GM12878 (cell line): ENCODE results near the gene PIGM. TPM values are rescaled to one million over a fixed set of nuclear protein-coding genes. Genes with fewer than 3 reads are reported as not detected.

Experiments
- ATAC-seq: fragments of 200-7000 bp; cut with Tn5 transposase; 3 replicates; pipeline ENCODE4 v1.9.1; 2020; ENCODE audit warnings: mild to moderate bottlenecking, moderate library complexity
- BruUV-seq: library from RNA; stranded (reverse); fragments of 400-500 nt; replicated peaks from 2 replicates; lab custom pipeline; 2021; lab: Mats Ljungman, UMichigan
- CTCF ChIA-PET: fragments of 300-600 bp; sonication (Branson Sonifier 250); formaldehyde crosslinking; extraction: SDS; loops from one replicate; lab custom pipeline; 2021; ENCODE audit warnings: inconsistent platforms; lab: Yijun Ruan, JAX
- POLR2A ChIA-PET: fragments of 350-600 bp; formaldehyde crosslinking; extraction: SDS; loops from one replicate; lab custom pipeline; 2021; ENCODE audit warnings: inconsistent platforms; lab: Charles Lee
- RAD21 ChIA-PET: fragments of 300-600 bp; sonication (Branson Sonifier 250); formaldehyde crosslinking; loops from one replicate; lab custom pipeline; 2023; ENCODE audit warnings: antibody characterized with exemption; ENCODE audit not compliant: unreplicated experiment; lab: Charles Lee
- SMC1A ChIA-PET: fragments of 300-600 bp; sonication (Branson Sonifier 250); formaldehyde crosslinking; loops from one replicate; lab custom pipeline; 2023; ENCODE audit not compliant: unreplicated experiment, uncharacterized antibody; lab: Charles Lee
- DNase-seq: peaks from one replicate; pipeline ENCODE4 v3.0.0-alpha.2; 2011; ENCODE audit warnings: low read depth, low spot score
- FAIRE-seq: peaks from 3 replicates; lab custom pipeline; 2011; peaks lifted over from hg19 to GRCh38; lab: Jason Lieb, UNC
- H2AFZ ChIP-seq: 2 replicates; pipeline ENCODE4 v1.6.0; 2011; ENCODE audit warnings: low read depth, low read length, control low read depth; ENCODE audit not compliant: control insufficient read depth
- H3K27ac ChIP-seq: 2 replicates; pipeline ENCODE4 v1.5.1; 2011; ENCODE audit warnings: control low read depth; ENCODE audit not compliant: control insufficient read depth, insufficient read depth
- H3K27me3 ChIP-seq, 2 experiments: replicated peaks in 1 of 2; 2 replicates each; pipeline versions ENCODE4 v1.6.0 to v1.6.1; 2011; ENCODE audit warnings: low read length in 1 of 2; ENCODE audit not compliant: control insufficient read depth in 2 of 2, insufficient read depth in 2 of 2
- H3K36me3 ChIP-seq, 2 experiments: 2 replicates each; pipeline ENCODE4 v1.5.1; 2011; ENCODE audit warnings: low read length in 1 of 2; ENCODE audit not compliant: control insufficient read depth in 2 of 2, insufficient read depth in 2 of 2
- H3K4me1 ChIP-seq: 2 replicates; pipeline ENCODE4 v1.6.1; 2011; ENCODE audit warnings: mild to moderate bottlenecking, low read length, moderate library complexity, mixed read lengths; ENCODE audit not compliant: control insufficient read depth, insufficient read depth
- H3K4me2 ChIP-seq: 2 replicates; pipeline ENCODE4 v1.6.0; 2011; ENCODE audit warnings: control low read depth; ENCODE audit not compliant: control insufficient read depth, insufficient read depth
- H3K4me3 ChIP-seq: fragments of 200-600 bp; sonication (generic); 2 replicates; pipeline ENCODE4 v1.5.1; 2016
- H3K79me2 ChIP-seq: 2 replicates; pipeline ENCODE4 v1.6.0; 2011; ENCODE audit warnings: low read length; ENCODE audit not compliant: control insufficient read depth, insufficient read depth
- H3K9ac ChIP-seq: 2 replicates; pipeline ENCODE4 v1.8.0; 2011; ENCODE audit warnings: low read length, control low read depth, mixed read lengths; ENCODE audit not compliant: control insufficient read depth, insufficient read depth
- H3K9me3 ChIP-seq: replicated peaks from 3 replicates; pipeline ENCODE4 v1.5.1; 2011; ENCODE audit warnings: mild to moderate bottlenecking, low read length; ENCODE audit not compliant: control insufficient read depth, insufficient read depth
- H4K20me1 ChIP-seq: 2 replicates; pipeline ENCODE4 v1.6.0; 2011; ENCODE audit not compliant: control insufficient read depth, insufficient read depth
- CBFB ChIP-seq: IDR thresholded peaks from 2 replicates; pipeline ENCODE4 v1.6.1; 2016; ENCODE audit warnings: antibody characterized with exemption, low read depth
- CHD1 ChIP-seq: IDR thresholded peaks from 2 replicates; pipeline ENCODE4 v1.6.1; 2012; ENCODE audit warnings: low read depth, low read length, improper control_type of control experiment
- ESRRA ChIP-seq: IDR thresholded peaks from 2 replicates; pipeline ENCODE4 v1.6.1; 2012; ENCODE audit warnings: mild to moderate bottlenecking, low read length, improper control_type of control experiment
- IKZF1 ChIP-seq: fragments of 450-650 bp; conservative IDR thresholded peaks from 2 replicates; pipeline ENCODE4 v1.6.1; 2017; ENCODE audit warnings: antibody characterized with exemption, mild to moderate bottlenecking
- NR2F1 ChIP-seq: fragments of 450-650 bp; conservative IDR thresholded peaks from 2 replicates; pipeline ENCODE4 v1.6.1; 2017; ENCODE audit warnings: mild to moderate bottlenecking
- SRF ChIP-seq, 2 experiments: IDR thresholded peaks; 2 replicates each; pipeline ENCODE4 v1.6.1; 2011; ENCODE audit warnings: low read depth in 2 of 2, low read length in 2 of 2, mild to moderate bottlenecking in 1 of 2, moderate library complexity in 1 of 2
- SUZ12 ChIP-seq: fragments of 200-600 bp; sonication (generic); IDR thresholded peaks from one replicate; pipeline ENCODE4 v1.6.1; 2018; ENCODE audit warnings: antibody characterized with exemption, mild to moderate bottlenecking; ENCODE audit not compliant: unreplicated experiment
- WRNIP1 ChIP-seq: IDR thresholded peaks from 2 replicates; pipeline ENCODE4 v1.6.1; 2011; ENCODE audit warnings: low read depth, low read length, improper control_type of control experiment, borderline replicate concordance
- YBX1 ChIP-seq: fragments of 450-650 bp; IDR thresholded peaks from 2 replicates; pipeline ENCODE4 v1.6.1; 2016; ENCODE audit warnings: antibody characterized with exemption
- WGBS: methylation state at CpG from one replicate; pipeline ENCODE4 v1.1.6; 2016; ENCODE audit warnings: low lambda C conversion rate; ENCODE audit not compliant: insufficient replicate concordance, insufficient coverage; ENCODE audit errors: missing lambda C conversion rate; 5-methylcytosine and 5-hydroxymethylcytosine counted together
- in situ Hi-C: fragments of 300-500 bp; cut with MboI; formaldehyde crosslinking; loops from 9 replicates; pipeline ENCODE4 v1.14.3; 2018; ENCODE audit warnings: mixed read lengths
- intact Hi-C: fragments of 100-400 bp; cut with micrococcal nuclease; formaldehyde crosslinking; loops from one replicate; pipeline ENCODE4 v1.14.2; 2022; ENCODE audit not compliant: unreplicated experiment
- polyA plus RNA-seq, 11 experiments: library from polyadenylated mRNA; depleted of rRNA in 4 of 11; unstranded in 6 of 11; stranded (reverse) in 5 of 11; fragments of >200 nt; fragmentation: Nextera tagmentation in 4 of 11; fragmentation: Illumina TruSeq in 1 of 11; extraction: Ambion mirVana in 4 of 11; extraction: Trizol in 1 of 11; gene quantifications; 1 replicate in 1 of 11; 2 replicates in 10 of 11; pipeline versions ENCODE4 v1.2.1 to v1.2.3, GENCODE V29; 2011 to 2016; ENCODE audit warnings: inconsistent platforms in 2 of 11, missing spikeins in 2 of 11, low read depth in 1 of 11
- total RNA-seq, 4 experiments: library from RNA; depleted of rRNA in 3 of 4; stranded (reverse); fragments of >200 nt in 3 of 4; fragmentation: Illumina TruSeq in 1 of 4; extraction: Trizol in 1 of 4; gene quantifications; 2 replicates each; pipeline versions ENCODE4 v1.2.1 to v1.2.3, GENCODE V29; 2013 to 2021
- TF ChIP-seq, protein P1 (sequence below): IDR thresholded peaks from 2 replicates; pipeline ENCODE4 v1.6.1; 2012; ENCODE audit warnings: low read depth, low read length, improper control_type of control experiment
- TF ChIP-seq, protein P2 (sequence below): fragments of 450-650 bp; formaldehyde crosslinking; IDR thresholded peaks from 2 replicates; pipeline ENCODE4 v1.4.0; 2022; ENCODE audit warnings: mild to moderate bottlenecking, moderate library complexity
- TF ChIP-seq, protein P3 (sequence below): fragments of 450-650 bp; conservative IDR thresholded peaks from 2 replicates; pipeline ENCODE4 v1.6.1; 2017; ENCODE audit warnings: mild to moderate bottlenecking, moderate library complexity
- TF ChIP-seq, protein P4 (sequence below): fragments of 450-650 bp; formaldehyde crosslinking; IDR thresholded peaks from 2 replicates; pipeline ENCODE4 v1.4.0; 2020; ENCODE audit warnings: mild to moderate bottlenecking, moderate library complexity

The PIGM gene
- total and polyA plus RNA-seq, 10 of the 15 experiments (the other 5 are each of a cell fraction or from before 2014, with no cell fraction given) = 2.6 to 6.1 (median 4.6) TPM

DNA sequence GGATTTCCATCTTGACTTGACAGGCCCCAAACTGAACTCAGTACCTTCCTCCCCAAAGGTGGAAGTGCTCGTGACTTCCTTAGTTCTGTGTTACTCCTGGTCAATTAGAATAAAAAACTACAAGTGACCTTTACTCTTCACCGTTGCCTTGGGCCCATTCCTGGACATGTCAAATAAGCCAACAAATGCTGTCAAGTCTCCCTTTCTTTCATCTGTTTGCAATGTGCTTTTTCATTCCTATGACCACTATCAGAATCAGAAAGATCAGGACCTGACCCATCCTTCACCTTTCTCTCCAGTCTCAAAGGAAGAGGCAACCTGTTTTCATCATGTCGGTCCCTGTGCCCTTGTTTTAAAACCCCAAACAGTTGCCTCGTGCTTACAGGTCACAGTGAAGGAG is 43.1 kb upstream of the PIGM start:
- H3K4me1 ChIP-seq = peaks cover 18% of the 10 kb centered on the region
- H4K20me1 ChIP-seq = no peaks in the 10 kb centered on the region
- ChIA-PET RAD21 (interaction anchor here (1.2 to 1.7 kb wide), 2 partner anchors 28 to 150 kb away, joined by 3 to 6 read pairs; partner anchors contain the start of gene TAGLN2), CTCF (interaction anchor here (30.2 to 49.8 kb wide), 2 partner anchors 10 to 16 kb away, joined by 1035 read pairs; partner anchors contain the start of genes IGSF8, KCNJ10 and KCNJ9), POLR2A (no interaction called here), SMC1A (interaction anchor here (1.0 to 8.9 kb wide), 5 partner anchors 8 to 67 kb away, joined by 3 to 89 read pairs (median 5); no protein-coding TSS in a partner anchor)
- H3K27me3 ChIP-seq = peaks cover under 1 to 2% of the 10 kb centered on the region in 2 experiments; a peak in 3 of 4 replicates
- in situ Hi-C loops = no loop called here
- H3K27ac ChIP-seq = no peak overlapping the region
- H3K4me3 ChIP-seq = no peak overlapping the region
- intact Hi-C loops = no loop called here
- FAIRE-seq (no peak), ATAC-seq (no peak), DNase-seq (no peak)
- H3K79me2 ChIP-seq = no peaks in the 10 kb centered on the region
- H3K4me2 ChIP-seq = no peak overlapping the region
- H3K9me3 ChIP-seq = no peaks in the 10 kb centered on the region
- BruUV-seq = no TSS peak
- WGBS = 16% methylated on average over 4 of the region's 4 CpGs
- no peak overlapping the region for H3K9ac ChIP-seq
- no peaks in the 10 kb centered on the region for H3K36me3 ChIP-seq
- no peak overlapping the region for H2AFZ ChIP-seq
- TF ChIP-seq, protein P1, sequence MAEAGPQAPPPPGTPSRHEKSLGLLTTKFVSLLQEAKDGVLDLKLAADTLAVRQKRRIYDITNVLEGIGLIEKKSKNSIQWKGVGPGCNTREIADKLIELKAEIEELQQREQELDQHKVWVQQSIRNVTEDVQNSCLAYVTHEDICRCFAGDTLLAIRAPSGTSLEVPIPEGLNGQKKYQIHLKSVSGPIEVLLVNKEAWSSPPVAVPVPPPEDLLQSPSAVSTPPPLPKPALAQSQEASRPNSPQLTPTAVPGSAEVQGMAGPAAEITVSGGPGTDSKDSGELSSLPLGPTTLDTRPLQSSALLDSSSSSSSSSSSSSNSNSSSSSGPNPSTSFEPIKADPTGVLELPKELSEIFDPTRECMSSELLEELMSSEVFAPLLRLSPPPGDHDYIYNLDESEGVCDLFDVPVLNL = no peak
- no peak for TF ChIP-seq SRF (IDR thresholded peaks at IDR 0.05; ENCODE audit: low read depth in 2 of 2, low read length in 2 of 2)
- TF ChIP-seq SUZ12 = no peak
- TF ChIP-seq ESRRA = no peak
- no peak for TF ChIP-seq CBFB
- no peak for TF ChIP-seq WRNIP1
- TF ChIP-seq, protein P2, sequence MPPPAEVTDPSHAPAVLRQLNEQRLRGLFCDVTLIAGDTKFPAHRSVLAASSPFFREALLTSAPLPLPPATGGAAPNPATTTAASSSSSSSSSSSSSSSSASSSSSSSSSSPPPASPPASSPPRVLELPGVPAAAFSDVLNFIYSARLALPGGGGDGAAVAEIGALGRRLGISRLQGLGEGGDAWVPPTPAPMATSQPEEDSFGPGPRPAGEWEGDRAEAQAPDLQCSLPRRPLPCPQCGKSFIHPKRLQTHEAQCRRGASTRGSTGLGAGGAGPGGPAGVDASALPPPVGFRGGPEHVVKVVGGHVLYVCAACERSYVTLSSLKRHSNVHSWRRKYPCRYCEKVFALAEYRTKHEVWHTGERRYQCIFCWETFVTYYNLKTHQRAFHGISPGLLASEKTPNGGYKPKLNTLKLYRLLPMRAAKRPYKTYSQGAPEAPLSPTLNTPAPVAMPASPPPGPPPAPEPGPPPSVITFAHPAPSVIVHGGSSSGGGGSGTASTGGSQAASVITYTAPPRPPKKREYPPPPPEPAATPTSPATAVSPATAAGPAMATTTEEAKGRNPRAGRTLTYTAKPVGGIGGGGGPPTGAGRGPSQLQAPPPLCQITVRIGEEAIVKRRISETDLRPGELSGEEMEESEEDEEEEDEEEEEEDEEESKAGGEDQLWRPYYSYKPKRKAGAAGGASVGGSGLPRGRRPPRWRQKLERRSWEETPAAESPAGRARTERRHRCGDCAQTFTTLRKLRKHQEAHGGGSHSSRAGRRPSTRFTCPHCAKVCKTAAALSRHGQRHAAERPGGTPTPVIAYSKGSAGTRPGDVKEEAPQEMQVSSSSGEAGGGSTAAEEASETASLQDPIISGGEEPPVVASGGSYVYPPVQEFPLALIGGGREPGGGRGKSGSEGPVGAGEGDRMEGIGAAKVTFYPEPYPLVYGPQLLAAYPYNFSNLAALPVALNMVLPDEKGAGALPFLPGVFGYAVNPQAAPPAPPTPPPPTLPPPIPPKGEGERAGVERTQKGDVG (CRISPR knock-in tag) = no peak
- TF ChIP-seq NR2F1 = no peak
- no peak for TF ChIP-seq CHD1
- TF ChIP-seq, protein P3, sequence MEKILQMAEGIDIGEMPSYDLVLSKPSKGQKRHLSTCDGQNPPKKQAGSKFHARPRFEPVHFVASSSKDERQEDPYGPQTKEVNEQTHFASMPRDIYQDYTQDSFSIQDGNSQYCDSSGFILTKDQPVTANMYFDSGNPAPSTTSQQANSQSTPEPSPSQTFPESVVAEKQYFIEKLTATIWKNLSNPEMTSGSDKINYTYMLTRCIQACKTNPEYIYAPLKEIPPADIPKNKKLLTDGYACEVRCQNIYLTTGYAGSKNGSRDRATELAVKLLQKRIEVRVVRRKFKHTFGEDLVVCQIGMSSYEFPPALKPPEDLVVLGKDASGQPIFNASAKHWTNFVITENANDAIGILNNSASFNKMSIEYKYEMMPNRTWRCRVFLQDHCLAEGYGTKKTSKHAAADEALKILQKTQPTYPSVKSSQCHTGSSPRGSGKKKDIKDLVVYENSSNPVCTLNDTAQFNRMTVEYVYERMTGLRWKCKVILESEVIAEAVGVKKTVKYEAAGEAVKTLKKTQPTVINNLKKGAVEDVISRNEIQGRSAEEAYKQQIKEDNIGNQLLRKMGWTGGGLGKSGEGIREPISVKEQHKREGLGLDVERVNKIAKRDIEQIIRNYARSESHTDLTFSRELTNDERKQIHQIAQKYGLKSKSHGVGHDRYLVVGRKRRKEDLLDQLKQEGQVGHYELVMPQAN = no peak
- no peak for TF ChIP-seq YBX1
- TF ChIP-seq, protein P4, sequence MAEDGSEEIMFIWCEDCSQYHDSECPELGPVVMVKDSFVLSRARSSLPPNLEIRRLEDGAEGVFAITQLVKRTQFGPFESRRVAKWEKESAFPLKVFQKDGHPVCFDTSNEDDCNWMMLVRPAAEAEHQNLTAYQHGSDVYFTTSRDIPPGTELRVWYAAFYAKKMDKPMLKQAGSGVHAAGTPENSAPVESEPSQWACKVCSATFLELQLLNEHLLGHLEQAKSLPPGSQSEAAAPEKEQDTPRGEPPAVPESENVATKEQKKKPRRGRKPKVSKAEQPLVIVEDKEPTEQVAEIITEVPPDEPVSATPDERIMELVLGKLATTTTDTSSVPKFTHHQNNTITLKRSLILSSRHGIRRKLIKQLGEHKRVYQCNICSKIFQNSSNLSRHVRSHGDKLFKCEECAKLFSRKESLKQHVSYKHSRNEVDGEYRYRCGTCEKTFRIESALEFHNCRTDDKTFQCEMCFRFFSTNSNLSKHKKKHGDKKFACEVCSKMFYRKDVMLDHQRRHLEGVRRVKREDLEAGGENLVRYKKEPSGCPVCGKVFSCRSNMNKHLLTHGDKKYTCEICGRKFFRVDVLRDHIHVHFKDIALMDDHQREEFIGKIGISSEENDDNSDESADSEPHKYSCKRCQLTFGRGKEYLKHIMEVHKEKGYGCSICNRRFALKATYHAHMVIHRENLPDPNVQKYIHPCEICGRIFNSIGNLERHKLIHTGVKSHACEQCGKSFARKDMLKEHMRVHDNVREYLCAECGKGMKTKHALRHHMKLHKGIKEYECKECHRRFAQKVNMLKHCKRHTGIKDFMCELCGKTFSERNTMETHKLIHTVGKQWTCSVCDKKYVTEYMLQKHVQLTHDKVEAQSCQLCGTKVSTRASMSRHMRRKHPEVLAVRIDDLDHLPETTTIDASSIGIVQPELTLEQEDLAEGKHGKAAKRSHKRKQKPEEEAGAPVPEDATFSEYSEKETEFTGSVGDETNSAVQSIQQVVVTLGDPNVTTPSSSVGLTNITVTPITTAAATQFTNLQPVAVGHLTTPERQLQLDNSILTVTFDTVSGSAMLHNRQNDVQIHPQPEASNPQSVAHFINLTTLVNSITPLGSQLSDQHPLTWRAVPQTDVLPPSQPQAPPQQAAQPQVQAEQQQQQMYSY (CRISPR knock-in tag) = no peak
- TF ChIP-seq IKZF1 = no peak
